ENCODE results near the gene HNRNPC. TPM values are rescaled to one million over a fixed set of nuclear protein-coding genes. Genes with fewer than 3 reads are reported as not detected.

HNRNPC gene
- total RNA-seq, 8 experiments from 2014 or later, result 566 to 1,062 (median 843) TPM

DNA sequence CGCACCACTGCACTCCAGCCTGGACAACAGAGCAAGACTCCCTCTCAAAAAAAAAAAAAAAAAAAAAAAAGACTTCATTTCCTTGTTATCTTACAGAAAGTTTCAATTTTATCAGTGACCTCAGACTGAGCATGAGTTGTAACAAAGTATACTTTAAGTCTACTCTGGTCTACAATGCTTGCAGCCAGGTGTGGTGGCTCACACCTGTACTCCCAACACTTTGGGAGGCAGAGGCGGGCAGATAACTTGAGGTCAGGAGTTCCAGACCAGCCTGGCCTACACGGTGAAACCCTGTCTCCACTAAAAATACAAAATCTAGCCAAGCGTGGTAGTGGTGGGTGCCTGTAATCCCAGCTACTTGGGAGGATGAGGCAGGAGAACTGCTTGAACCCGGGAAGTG, 18.0 kb downstream of the HNRNPC start:
- Histone ChIP-seq H3K27ac (no peak overlapping the region), H3K4me1 (replicated peaks in 1 of 2) (peaks cover 0 to 2% of the 10 kb centered on the region in 2 donors), H3K4me3 (no peak overlapping the region)
- 90 to 100% (median 100%) methylated on average over 1 to 4 of the region's 5 CpGs; no CpG with 5 or more reads in 4 of the 10 experiments for WGBS, 10 experiments
- in situ Hi-C loops (cut with MboI; ENCODE audit: low pct_unique_long_range_greater_than_20kb in 2 of 9, low sequenced_read_pairs in 9 of 9, unreplicated experiment in 9 of 9), result no loop called here
- no peak for ATAC-seq (replicated peaks in 6 of 8)

DNA sequence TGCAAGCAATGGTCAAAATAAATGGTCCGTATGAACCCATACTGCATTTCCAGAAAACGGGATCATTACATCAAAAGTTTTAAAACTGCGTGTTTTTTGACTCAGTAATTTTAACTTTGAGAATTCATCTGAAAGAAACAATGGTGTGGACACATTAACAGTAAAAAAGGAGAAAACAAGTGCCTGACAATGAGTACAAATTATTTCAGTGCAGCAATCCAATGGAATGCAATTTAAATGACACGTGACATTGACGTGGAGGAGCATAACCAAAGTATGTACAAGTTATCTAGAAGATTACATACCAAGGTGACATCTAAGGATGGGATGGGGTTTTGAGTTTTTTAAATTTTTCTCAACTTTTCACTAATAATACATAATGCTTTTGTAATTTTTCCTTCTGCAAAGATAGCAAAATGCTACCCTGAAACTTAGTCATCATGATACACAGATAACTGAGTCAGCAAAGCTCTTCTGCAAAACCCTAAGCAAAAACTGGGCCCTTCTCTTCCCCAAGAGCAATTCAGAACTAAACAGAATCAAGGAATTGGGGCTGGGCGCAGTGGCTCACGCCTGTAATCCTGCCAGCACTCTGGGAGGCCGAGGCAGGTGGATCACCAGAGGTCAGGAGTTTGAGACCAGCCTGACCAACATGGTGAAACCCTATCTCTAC, 20.4 kb downstream of the HNRNPC start:
- 76 to 100% (median 93%) methylated on average over 2 to 8 of the region's 8 CpGs for WGBS, 10 experiments
- no peak for ATAC-seq (replicated peaks in 6 of 8)
- H3K27ac ChIP-seq, result no peak overlapping the region
- no peak overlapping the region for H3K4me3 ChIP-seq
- in situ Hi-C loops (cut with MboI; ENCODE audit: low pct_unique_long_range_greater_than_20kb in 2 of 9, low sequenced_read_pairs in 9 of 9, unreplicated experiment in 9 of 9), result no loop called here
- H3K4me1 ChIP-seq (replicated peaks in 1 of 2), result no peaks in the 10 kb centered on the region

DNA sequence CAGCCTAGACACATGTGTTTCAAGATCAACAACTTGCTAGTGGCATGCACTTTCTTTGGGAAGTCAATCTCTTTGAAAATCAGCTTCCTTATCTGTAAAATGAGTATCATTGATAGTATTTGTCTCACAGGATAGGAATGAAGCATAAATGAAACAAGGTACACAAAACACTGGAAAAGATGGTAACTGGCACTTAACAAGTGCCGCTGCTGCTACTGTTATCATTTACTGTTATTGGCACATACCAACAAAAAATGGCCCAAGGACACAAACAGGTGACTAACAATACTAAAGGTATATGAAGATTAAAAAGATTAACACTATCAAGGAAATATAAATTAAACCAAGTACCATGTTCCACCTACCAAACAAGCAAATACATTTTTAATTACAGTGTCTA, 20.9 kb downstream of the HNRNPC start:
- 100% methylated on average over 1 of the region's 1 CpG; no CpG with 5 or more reads in 6 of the 10 experiments for WGBS, 10 experiments
- H3K27ac ChIP-seq, result no peak overlapping the region
- H3K4me1 ChIP-seq (replicated peaks in 1 of 2), result no peaks in the 10 kb centered on the region
- H3K4me3 ChIP-seq, result no peak overlapping the region
- in situ Hi-C loops (cut with MboI; ENCODE audit: low pct_unique_long_range_greater_than_20kb in 2 of 9, low sequenced_read_pairs in 9 of 9, unreplicated experiment in 9 of 9), result no loop called here
- ATAC-seq (replicated peaks in 6 of 8), result no peak

DNA sequence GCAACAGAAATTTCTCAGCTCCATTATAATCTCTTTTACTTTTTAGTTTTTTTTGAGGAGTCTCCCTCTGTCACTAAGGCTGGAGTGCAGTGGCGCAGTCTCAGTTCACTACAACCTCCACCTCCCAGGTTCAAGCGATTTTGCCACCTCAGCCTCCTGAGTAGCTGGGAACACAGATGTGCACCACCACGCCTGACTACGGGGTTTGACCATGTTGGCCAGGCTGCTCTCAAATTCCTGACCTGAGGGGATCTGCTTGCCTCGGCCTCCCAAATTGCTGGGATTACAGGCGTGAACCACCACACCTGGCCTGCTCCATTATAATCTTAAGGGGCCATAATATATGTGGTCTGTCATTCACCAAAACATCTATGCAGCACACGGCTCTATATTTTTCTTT, 23.4 kb downstream of the HNRNPC start:
- Histone ChIP-seq H3K4me3 (no peak overlapping the region), H3K4me1 (replicated peaks in 1 of 2) (no peaks in the 10 kb centered on the region), H3K27ac (no peak overlapping the region)
- WGBS, 10 experiments, result 89 to 100% (median 100%) methylated on average over 1 to 7 of the region's 7 CpGs; no CpG with 5 or more reads in 3 of the 10 experiments
- in situ Hi-C loops (cut with MboI; ENCODE audit: low pct_unique_long_range_greater_than_20kb in 2 of 9, low sequenced_read_pairs in 9 of 9, unreplicated experiment in 9 of 9), result no loop called here
- peak in 1 of 8 experiments; percentile 9 for ATAC-seq (replicated peaks in 6 of 8)

DNA sequence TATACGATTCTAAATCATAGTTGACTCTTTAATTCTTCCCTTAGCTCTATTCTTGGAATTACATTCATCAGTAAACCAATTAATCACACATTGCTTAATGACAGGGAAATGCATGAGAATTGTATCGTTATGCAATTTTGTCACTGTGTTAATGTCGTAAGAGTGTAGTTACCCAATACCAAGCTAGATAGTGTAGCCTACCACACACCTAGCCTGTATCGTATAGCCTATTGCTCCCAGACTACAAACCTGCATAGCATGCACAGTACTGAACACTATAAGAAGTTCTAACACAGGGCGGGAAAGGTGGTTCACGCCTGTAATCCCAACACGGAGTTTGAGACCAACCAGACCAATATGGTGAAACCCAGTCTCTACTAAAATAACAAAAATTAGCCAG, 24.7 kb downstream of the HNRNPC start:
- no peak overlapping the region for H3K4me3 ChIP-seq
- no peak for ATAC-seq (replicated peaks in 6 of 8)
- WGBS, 10 experiments, result 84 to 100% (median 96%) methylated on average over 1 to 7 of the region's 7 CpGs; no CpG with 5 or more reads in 1 of the 10 experiments
- H3K4me1 ChIP-seq (replicated peaks in 1 of 2), result no peaks in the 10 kb centered on the region
- no peak overlapping the region for H3K27ac ChIP-seq
- in situ Hi-C loops (cut with MboI; ENCODE audit: low pct_unique_long_range_greater_than_20kb in 2 of 9, low sequenced_read_pairs in 9 of 9, unreplicated experiment in 9 of 9), result no loop called here

DNA sequence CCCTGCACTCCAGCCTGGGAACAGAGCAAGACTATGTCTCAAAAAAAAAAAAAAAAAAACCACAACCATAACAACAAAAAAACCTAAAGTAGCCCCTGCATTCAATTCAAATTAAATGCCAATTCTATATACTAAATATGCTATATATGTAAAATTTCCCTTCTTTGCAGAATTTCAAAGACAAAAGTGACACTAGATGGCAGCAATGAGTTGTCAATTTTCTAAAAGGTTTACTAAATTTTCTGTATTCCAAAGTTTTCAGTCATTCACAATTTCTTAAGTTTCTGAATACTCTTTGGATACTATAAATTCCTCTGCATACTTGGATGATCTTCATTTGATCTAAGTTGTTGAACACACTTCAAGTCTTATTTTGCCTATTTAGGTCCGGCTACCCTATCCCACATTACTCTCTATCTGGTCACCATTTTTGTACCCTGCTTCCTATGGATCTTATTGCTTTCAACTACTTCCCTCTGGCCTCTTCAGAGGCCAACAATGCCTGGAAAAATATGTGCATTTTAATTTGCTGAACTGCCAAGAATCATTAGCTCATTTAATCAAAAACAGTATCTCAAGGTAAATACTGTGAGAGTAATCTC, 27.9 kb downstream of the HNRNPC start:
- Histone ChIP-seq H3K4me1 (replicated peaks in 1 of 2) (no peaks in the 10 kb centered on the region), H3K4me3 (no peak overlapping the region), H3K27ac (no peak overlapping the region)
- ATAC-seq (replicated peaks in 6 of 8), result no peak
- in situ Hi-C loops (cut with MboI; ENCODE audit: low pct_unique_long_range_greater_than_20kb in 2 of 9, low sequenced_read_pairs in 9 of 9, unreplicated experiment in 9 of 9), result no loop called here
- 0 to 100% (median 82%) methylated on average over 1 of the region's 1 CpG; no CpG with 5 or more reads in 2 of the 10 experiments for WGBS, 10 experiments

DNA sequence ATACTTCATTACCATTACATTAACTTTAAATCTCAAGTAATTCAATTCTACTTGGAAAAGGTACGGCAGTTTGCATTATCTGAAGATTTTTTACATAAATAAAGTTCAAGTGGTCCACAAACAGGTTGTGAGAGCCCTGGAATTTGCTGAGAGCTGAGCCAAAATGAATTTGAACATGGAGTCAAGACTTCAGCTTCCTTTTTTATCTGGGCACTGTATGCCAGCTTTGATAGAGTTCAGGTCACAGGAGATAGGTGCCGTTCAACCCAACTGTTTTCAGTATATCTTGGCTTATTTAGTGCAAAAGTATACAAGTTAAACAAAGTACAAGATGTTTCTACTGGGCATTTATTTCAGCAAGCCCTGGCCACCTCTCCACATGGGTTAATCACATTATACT, 28.8 kb downstream of the HNRNPC start:
- ATAC-seq (replicated peaks in 6 of 8), result no peak
- in situ Hi-C loops (cut with MboI; ENCODE audit: low pct_unique_long_range_greater_than_20kb in 2 of 9, low sequenced_read_pairs in 9 of 9, unreplicated experiment in 9 of 9), result no loop called here
- Histone ChIP-seq H3K27ac (no peak overlapping the region), H3K4me3 (no peak overlapping the region), H3K4me1 (replicated peaks in 1 of 2) (no peaks in the 10 kb centered on the region)
- WGBS, 10 experiments, result 0 to 100% (median 100%) methylated on average over 1 to 2 of the region's 2 CpGs

DNA sequence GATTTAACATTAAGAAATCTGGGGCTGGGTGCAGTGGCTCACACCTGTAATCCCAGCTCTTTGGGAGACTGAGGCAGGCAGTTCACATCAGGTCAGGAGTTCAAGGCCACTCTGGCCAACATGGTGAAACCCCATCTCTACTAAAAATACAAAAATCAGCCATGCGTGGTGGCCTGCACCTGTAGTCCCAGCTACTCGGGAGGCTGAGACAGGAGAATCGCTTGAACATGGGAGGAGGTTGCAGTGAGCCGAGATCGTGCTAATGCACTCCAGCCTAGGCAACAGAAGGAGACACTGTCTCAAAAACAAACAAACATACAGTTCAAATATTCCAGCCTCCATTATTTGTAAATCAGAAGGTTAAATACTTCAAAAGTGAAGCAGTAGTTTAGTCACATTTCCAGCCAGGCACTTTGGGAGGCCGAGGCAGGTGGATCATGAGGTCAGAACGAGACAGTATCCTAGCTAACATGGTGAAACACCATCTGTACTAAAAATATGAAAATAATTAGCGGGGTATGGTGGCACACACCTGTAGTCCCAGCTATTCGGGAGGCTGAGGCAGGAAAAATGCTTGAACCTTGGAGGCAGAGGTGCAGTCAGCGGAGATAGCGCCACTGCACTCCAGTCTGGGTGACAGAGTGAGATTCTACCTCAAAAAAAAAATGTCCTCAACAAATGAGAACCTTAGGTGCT, 30.3 kb downstream of the HNRNPC start:
- peaks cover 0 to 3% of the 10 kb centered on the region in 2 donors for H3K4me1 ChIP-seq (replicated peaks in 1 of 2)
- in situ Hi-C loops (cut with MboI; ENCODE audit: low pct_unique_long_range_greater_than_20kb in 2 of 9, low sequenced_read_pairs in 9 of 9, unreplicated experiment in 9 of 9), result no loop called here
- no peak for ATAC-seq (replicated peaks in 6 of 8)
- no peak overlapping the region for H3K27ac ChIP-seq
- WGBS, 10 experiments, result 80 to 100% (median 96%) methylated on average over 1 to 7 of the region's 11 CpGs; no CpG with 5 or more reads in 4 of the 10 experiments
- H3K4me3 ChIP-seq, result no peak overlapping the region

DNA sequence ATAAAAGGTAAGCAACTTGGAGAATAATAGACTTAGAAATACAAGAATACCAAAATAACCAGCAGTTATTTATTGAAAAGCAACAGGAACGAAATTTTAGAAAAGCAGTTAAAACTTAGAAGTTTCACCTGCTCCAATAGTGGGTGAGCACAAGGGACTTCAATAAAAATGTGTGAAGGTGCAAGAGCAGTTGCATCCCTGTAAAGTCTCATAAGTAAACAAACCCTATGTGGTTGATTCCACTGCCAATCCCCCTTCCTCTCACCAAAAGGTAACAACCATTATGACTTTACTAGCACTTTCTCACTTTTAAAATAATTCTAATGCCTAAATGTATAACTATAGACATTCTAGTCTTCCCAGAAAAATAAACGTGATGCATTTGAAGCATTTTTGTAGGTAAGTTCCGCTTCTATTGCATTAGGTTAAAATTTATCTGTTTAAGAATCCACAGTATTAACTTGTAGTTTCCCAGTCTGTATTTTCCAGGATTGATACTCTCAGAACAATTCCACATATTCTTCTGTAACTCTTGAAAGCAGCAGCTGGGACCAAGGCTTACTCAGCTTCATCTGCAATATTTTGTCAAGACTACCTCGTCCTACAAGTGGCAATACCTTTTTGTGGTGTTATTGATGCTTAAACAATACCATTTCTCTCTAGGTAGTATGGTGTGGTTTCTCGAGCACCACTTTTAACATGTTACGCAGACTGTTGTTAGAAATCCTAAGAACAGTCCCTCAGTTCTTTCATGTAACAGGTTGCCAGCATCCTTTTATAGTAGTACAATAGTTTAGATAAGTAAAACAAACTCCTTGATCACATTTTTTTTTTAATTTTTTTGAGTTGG, 32.1 kb downstream of the HNRNPC start:
- 68 to 95% (median 84%) methylated on average over 1 to 6 of the region's 6 CpGs for WGBS, 10 experiments
- in situ Hi-C loops (cut with MboI; ENCODE audit: low pct_unique_long_range_greater_than_20kb in 2 of 9, low sequenced_read_pairs in 9 of 9, unreplicated experiment in 9 of 9), result no loop called here
- no peak for ATAC-seq (replicated peaks in 6 of 8)
- Histone ChIP-seq H3K27ac (no peak overlapping the region), H3K4me1 (replicated peaks in 1 of 2) (peaks cover 9% of the 10 kb centered on the region in 2 donors), H3K4me3 (no peak overlapping the region)

DNA sequence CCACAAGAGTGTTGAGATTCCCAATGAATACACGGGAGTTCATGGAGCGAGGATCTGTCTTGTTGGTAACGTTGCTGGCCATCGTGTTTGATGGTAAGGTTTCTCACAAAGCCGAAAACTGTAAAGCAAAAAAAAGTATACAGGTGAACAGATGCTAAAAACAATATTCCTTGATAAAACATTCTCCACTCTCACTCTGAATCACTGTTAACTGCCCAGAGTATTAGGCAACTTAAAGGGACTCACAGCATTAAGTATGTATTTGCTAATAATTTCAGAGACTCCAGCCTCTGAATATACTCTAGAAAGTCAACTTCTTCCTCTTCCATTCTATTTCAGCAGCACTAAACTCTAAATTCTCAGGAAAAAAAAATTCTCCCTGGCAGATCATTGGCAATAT, 35.1 kb downstream of the HNRNPC start:
- no peak overlapping the region for H3K4me3 ChIP-seq
- WGBS, 10 experiments, result 62 to 100% (median 97%) methylated on average over 2 to 5 of the region's 5 CpGs; no CpG with 5 or more reads in 1 of the 10 experiments
- no peak for ATAC-seq (replicated peaks in 6 of 8)
- peaks cover 12 to 15% of the 10 kb centered on the region in 2 donors for H3K4me1 ChIP-seq (replicated peaks in 1 of 2)
- no peak overlapping the region for H3K27ac ChIP-seq
- in situ Hi-C loops (cut with MboI; ENCODE audit: low pct_unique_long_range_greater_than_20kb in 2 of 9, low sequenced_read_pairs in 9 of 9, unreplicated experiment in 9 of 9), result no loop called here

DNA sequence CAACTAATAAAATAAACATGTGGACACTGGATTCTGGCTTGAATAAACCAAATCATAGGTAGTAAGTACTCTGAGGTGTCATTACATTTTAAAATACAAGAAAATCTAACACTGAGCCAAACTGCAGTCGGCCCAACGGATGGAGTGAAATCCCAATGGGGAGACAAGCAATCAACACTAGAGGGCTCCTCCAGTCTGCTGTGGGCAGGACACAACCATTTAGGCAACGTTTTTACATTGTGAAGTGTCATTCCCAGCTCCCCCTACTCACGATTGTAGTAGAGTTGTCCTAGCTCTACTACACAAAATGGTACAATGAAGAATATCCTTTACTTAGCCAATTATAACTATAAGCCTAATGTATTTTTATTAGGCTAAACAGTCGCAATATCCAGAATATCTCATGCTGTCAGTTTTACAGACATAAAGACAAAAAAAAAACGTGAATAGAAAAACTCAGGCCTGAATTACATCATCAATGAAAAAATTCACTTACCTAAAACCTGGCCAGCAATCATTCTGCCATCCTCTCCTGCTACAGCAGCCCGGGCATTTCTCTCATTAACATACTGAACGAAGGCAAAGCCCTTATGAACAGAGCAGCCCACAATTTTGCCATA, 35.7 kb downstream of the HNRNPC start:
- Histone ChIP-seq H3K27ac (no peak overlapping the region), H3K4me3 (no peak overlapping the region), H3K4me1 (replicated peaks in 1 of 2) (peaks cover 12 to 15% of the 10 kb centered on the region in 2 donors)
- ATAC-seq (replicated peaks in 6 of 8), result peak in 3 of 8 experiments; percentile 16 to 47 (median 17)
- in situ Hi-C loops (cut with MboI; ENCODE audit: low pct_unique_long_range_greater_than_20kb in 2 of 9, low sequenced_read_pairs in 9 of 9, unreplicated experiment in 9 of 9), result no loop called here
- WGBS, 10 experiments, result 50 to 100% (median 76%) methylated on average over 2 to 8 of the region's 8 CpGs

DNA sequence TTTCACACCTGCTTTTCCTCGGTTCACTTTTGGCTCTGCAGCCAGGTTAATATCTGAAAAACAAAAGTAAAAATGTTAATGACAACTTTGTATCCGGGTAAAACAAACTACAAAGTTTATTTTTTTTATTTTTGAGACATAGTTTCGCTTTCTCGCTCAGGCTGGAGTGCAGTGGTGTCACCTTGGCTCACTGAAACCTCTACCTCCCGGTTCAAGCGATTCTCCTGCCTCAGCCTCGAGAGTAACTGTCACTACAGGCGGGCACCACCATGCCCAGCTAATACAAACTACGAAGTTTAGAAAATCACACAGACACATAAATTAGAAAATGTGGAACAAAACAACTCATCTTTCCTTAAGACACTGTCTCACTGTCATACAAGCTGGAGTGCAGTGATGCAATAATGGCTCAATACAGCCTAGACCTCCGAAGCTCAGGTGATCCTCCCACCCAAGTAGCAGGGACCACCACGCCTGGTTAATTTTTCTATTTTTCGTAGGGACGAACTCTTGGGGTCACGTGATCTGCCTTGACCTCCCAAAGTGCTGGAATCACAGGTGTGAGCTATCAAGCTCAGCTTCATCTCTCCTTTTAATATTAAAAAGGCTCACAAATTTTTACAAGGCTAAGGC, 38.1 kb downstream of the HNRNPC start:
- Histone ChIP-seq H3K27ac (no peak overlapping the region), H3K4me1 (replicated peaks in 1 of 2) (peaks cover 12 to 15% of the 10 kb centered on the region in 2 donors), H3K4me3 (no peak overlapping the region)
- in situ Hi-C loops (cut with MboI; ENCODE audit: low pct_unique_long_range_greater_than_20kb in 2 of 9, low sequenced_read_pairs in 9 of 9, unreplicated experiment in 9 of 9), result no loop called here
- ATAC-seq (replicated peaks in 6 of 8), result no peak
- 81 to 99% (median 94%) methylated on average over 2 to 14 of the region's 14 CpGs for WGBS, 10 experiments

All from motor neuron (in vitro differentiated cells).